ENCODE data around the gene OR51B4. TPM values are rescaled to one million over a fixed set of nuclear protein-coding genes. Genes with fewer than 3 reads are reported as not detected.

OR51B4 gene
- total and polyA plus RNA-seq, 9 of the 15 experiments (the other 6 are each of a cell fraction or from before 2014, with no cell fraction given) = 17.1 to 64.6 (median 39.9) TPM

- TF ChIP-seq ZNF592 (IDR thresholded peaks at IDR 0.05) = peak; percentile 92
- no peak for TF ChIP-seq ZNF778 (CRISPR knock-in tag; IDR thresholded peaks at IDR 0.05)
- TF ChIP-seq FOXJ2 (tag; IDR thresholded peaks at IDR 0.05) = no peak
- TF ChIP-seq ZNF3 (CRISPR knock-in tag; IDR thresholded peaks at IDR 0.05) = no peak
- 0 out of 4 replicates have a peak, but pooled peaks of 1 of the 2 experiments have one; percentile 21 for TF ChIP-seq BCLAF1 (IDR thresholded peaks at IDR 0.05; ENCODE audit: borderline replicate concordance in 1 of 2, control insufficient read depth in 1 of 2, low read depth in 2 of 2, low read length in 1 of 2)
- TF ChIP-seq ZBTB8A (IDR thresholded peaks at IDR 0.05; ENCODE audit: partially characterized antibody) = no peak
- TF ChIP-seq TCF3 (CRISPR knock-in tag; IDR thresholded peaks at IDR 0.05) = 0 out of 2 replicates have a peak, but pooled peaks have one; percentile 16
- no peak for TF ChIP-seq HES1 (IDR thresholded peaks at IDR 0.05; ENCODE audit: low read depth)
- no peak for TF ChIP-seq ZNF77 (CRISPR knock-in tag; IDR thresholded peaks at IDR 0.05)
- no peak for TF ChIP-seq RBM39 (optimal IDR thresholded peaks at IDR 0.05; ENCODE audit: low read depth, low read length)
- TF ChIP-seq NELFE (IDR thresholded peaks at IDR 0.05; ENCODE audit: insufficient read depth, insufficient read length) = no peak
- TF ChIP-seq U2AF1 (optimal IDR thresholded peaks at IDR 0.05; ENCODE audit: low read depth, low read length) = no peak
Measured at GRCh38 chr11:5291207-5291838, 10.4 kb downstream of the OR51B4 start (continued).
